Esophagus squamous epithelium (tissue), 4 donors: ENCODE data around the gene LPP.

Experiments
- CTCF ChIP-seq, 6 experiments: fragments of 450-650 bp in 4 of 6; fragments of 200-600 bp in 2 of 6; sonication (generic) in 2 of 6; IDR thresholded peaks; one replicate each; pipeline ENCODE4 v1.5.1; 2016 to 2019; ENCODE audit warnings: antibody characterized with exemption in 6 of 6, mild to moderate bottlenecking in 4 of 6, moderate library complexity in 4 of 6
- POLR2A ChIP-seq, 4 donors: fragments of 450-650 bp; IDR thresholded peaks; one replicate each; pipeline ENCODE4 v1.6.1; 2017; ENCODE audit warnings: antibody characterized with exemption in 4 of 4, mild to moderate bottlenecking in 4 of 4, moderate library complexity in 3 of 4

DNA sequence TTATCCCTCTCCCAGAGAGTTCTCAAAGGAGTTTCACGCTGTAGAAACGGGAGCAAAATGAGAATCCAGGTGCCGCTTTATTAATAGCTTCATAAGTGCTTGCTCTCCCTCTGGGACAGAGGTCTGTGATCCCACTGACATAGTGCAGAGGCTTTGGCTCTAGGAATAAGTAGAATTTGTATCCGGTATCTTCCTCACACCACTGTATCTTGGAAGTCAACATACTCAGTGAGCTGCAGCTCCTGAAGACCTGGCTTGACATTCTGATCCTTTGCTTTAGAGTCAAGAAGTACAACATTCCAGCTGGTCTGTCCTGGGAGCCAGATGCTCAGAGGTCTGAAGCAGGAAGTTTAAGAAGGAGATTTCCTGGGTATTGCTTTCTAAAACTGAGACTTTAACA, 323.0 kb downstream of the LPP start:
- TF ChIP-seq POLR2A (IDR thresholded peaks at IDR 0.05) (no peak), CTCF (IDR thresholded peaks at IDR 0.05) (no peak)
